GM23338 (cell line): ENCODE measurements around the gene ST7L. TPM values are rescaled to one million over a fixed set of nuclear protein-coding genes. Genes with fewer than 3 reads are reported as not detected.

Source experiments
- ATAC-seq: fragments of 200-7000 bp; cut with Tn5 transposase; 3 replicates; pipeline ENCODE4 v1.9.1; 2020
- DNase-seq: peaks from one replicate; pipeline ENCODE4 v3.0.0-alpha.2; 2015; ENCODE audit warnings: low spot score
- H2AFZ ChIP-seq: fragments of 200-600 bp; sonication (generic); 2 replicates; pipeline ENCODE4 v1.8.0; 2016; ENCODE audit warnings: antibody characterized with exemption, mild to moderate bottlenecking, moderate library complexity
- H3F3A ChIP-seq: fragments of 200-600 bp; sonication (generic); replicated peaks from 2 replicates; pipeline ENCODE4 v1.8.0; 2017; ENCODE audit warnings: antibody characterized with exemption, mixed run types, low read depth
- H3K27ac ChIP-seq: fragments of 200-600 bp; sonication (generic); 2 replicates; pipeline ENCODE4 v1.6.1; 2016; ENCODE audit warnings: low read depth
- H3K27me3 ChIP-seq: fragments of 200-600 bp; sonication (generic); 2 replicates; pipeline ENCODE4 v1.8.0; 2016; ENCODE audit warnings: mild to moderate bottlenecking, mixed run types, moderate library complexity; ENCODE audit not compliant: insufficient read depth
- H3K36me3 ChIP-seq: fragments of 200-600 bp; sonication (generic); 2 replicates; pipeline ENCODE4 v1.8.0; 2016; ENCODE audit warnings: mild to moderate bottlenecking; ENCODE audit not compliant: insufficient read depth
- H3K4me1 ChIP-seq: fragments of 200-600 bp; sonication (generic); 2 replicates; pipeline ENCODE4 v1.8.0; 2016; ENCODE audit warnings: mild to moderate bottlenecking, moderate library complexity; ENCODE audit not compliant: insufficient read depth
- H3K4me2 ChIP-seq: fragments of 200-600 bp; sonication (generic); 2 replicates; pipeline ENCODE4 v1.7.1; 2017; ENCODE audit warnings: mixed run types
- H3K4me3 ChIP-seq: fragments of 200-600 bp; sonication (generic); 2 replicates; pipeline ENCODE4 v1.6.1; 2016; ENCODE audit warnings: mixed run types
- H3K79me2 ChIP-seq: fragments of 200-600 bp; sonication (generic); replicated peaks from 2 replicates; pipeline ENCODE4 v1.8.0; 2017; ENCODE audit warnings: mild to moderate bottlenecking; ENCODE audit not compliant: insufficient read depth
- H3K9me2 ChIP-seq: fragments of 200-600 bp; sonication (generic); 2 replicates; pipeline ENCODE4 v1.8.0; 2017; ENCODE audit not compliant: insufficient read depth
- H4K20me1 ChIP-seq: fragments of 200-600 bp; sonication (generic); replicated peaks from 2 replicates; pipeline ENCODE4 v1.8.0; 2017; ENCODE audit warnings: mild to moderate bottlenecking; ENCODE audit not compliant: insufficient read depth
- H3K27ac Mint-ChIP-seq: 2 replicates; pipeline ENCODE4 v1.8.0; 2020; ENCODE audit warnings: inconsistent platforms, mild to moderate bottlenecking, moderate library complexity, mixed read lengths
- H3K27me3 Mint-ChIP-seq: 3 replicates; pipeline ENCODE4 v1.8.0; 2022; ENCODE audit warnings: low read depth, mild to moderate bottlenecking, moderate library complexity, mixed read lengths, inconsistent platforms; ENCODE audit not compliant: insufficient read depth, poor library complexity
- H3K36me3 Mint-ChIP-seq: 3 replicates; pipeline ENCODE4 v1.8.0; 2021; ENCODE audit warnings: low read depth, mild to moderate bottlenecking, inconsistent platforms, moderate library complexity, mixed read lengths
- H3K4me1 Mint-ChIP-seq: 3 replicates; pipeline ENCODE4 v1.8.0; 2020; ENCODE audit warnings: mild to moderate bottlenecking, inconsistent platforms, mixed read lengths
- H3K4me3 Mint-ChIP-seq: 3 replicates; pipeline ENCODE4 v1.8.0; 2021; ENCODE audit warnings: moderate library complexity, mild to moderate bottlenecking, inconsistent platforms, mixed read lengths
- H3K9me3 Mint-ChIP-seq: 3 replicates; pipeline ENCODE4 v1.8.0; 2020; ENCODE audit warnings: moderate library complexity, mild to moderate bottlenecking, inconsistent platforms, mixed read lengths
- EZH2phosphoT487 ChIP-seq: fragments of 200-600 bp; sonication (generic); IDR thresholded peaks from one replicate; pipeline ENCODE4 v1.8.1; 2018; ENCODE audit warnings: antibody characterized with exemption; ENCODE audit not compliant: unreplicated experiment
- ZNF114 ChIP-seq: fragments of 250-450 bp; sonication (Bioruptor Pico); IDR thresholded peaks from 2 replicates; pipeline ENCODE4 v1.5.0; 2020; ENCODE audit warnings: mild to moderate bottlenecking, moderate library complexity
- polyA plus RNA-seq: library from polyadenylated mRNA; unstranded; fragments of >200 nt; fragmentation: Nextera tagmentation; extraction: Ambion mirVana; gene quantifications from 2 replicates; pipeline ENCODE4 v1.2.1, GENCODE V29; 2016
- total RNA-seq: library from RNA; depleted of rRNA; stranded (reverse); fragments of >200 nt; shearing (Covaris generic); gene quantifications from 2 replicates; pipeline ENCODE4 v1.2.3, GENCODE V29; 2014
- TF ChIP-seq, protein P1 (sequence below): fragments of 250-450 bp; sonication (Bioruptor Pico); IDR thresholded peaks from 2 replicates; pipeline ENCODE4 v1.5.0; 2020; ENCODE audit warnings: mild to moderate bottlenecking, moderate library complexity
- TF ChIP-seq, protein P2 (sequence below): IDR thresholded peaks from one replicate; pipeline ENCODE4 v1.6.1; 2018; ENCODE audit warnings: antibody characterized with exemption; ENCODE audit not compliant: unreplicated experiment
- TF ChIP-seq, protein P3 (sequence below): IDR thresholded peaks from 2 replicates; pipeline ENCODE4 v1.6.1; 2016; ENCODE audit warnings: antibody characterized with exemption

The ST7L gene
- total and polyA plus RNA-seq, 2 experiments from 2014 or later = 18.2 to 21.0 TPM

DNA sequence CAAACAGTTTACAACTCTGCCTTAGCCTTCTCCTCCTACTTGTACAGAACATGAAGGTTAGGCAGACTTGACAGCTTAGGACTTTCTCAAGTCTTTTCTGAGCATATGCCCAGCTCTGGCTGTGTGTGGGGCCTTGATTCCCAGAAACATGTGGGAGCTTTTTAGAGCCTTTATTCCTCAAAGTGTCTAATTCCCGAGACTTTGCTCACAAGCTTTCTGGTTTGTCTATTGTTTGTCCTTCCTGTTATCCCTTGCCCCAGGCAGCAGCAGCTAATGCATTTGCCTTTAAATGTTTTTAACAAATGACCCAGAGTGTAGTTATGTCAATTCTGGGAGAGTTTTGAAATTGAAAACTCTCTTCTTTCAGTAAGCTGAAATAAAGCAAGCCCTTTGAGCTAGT lies 29.2 kb downstream of the ST7L start (continued):
- TF ChIP-seq, protein P1, sequence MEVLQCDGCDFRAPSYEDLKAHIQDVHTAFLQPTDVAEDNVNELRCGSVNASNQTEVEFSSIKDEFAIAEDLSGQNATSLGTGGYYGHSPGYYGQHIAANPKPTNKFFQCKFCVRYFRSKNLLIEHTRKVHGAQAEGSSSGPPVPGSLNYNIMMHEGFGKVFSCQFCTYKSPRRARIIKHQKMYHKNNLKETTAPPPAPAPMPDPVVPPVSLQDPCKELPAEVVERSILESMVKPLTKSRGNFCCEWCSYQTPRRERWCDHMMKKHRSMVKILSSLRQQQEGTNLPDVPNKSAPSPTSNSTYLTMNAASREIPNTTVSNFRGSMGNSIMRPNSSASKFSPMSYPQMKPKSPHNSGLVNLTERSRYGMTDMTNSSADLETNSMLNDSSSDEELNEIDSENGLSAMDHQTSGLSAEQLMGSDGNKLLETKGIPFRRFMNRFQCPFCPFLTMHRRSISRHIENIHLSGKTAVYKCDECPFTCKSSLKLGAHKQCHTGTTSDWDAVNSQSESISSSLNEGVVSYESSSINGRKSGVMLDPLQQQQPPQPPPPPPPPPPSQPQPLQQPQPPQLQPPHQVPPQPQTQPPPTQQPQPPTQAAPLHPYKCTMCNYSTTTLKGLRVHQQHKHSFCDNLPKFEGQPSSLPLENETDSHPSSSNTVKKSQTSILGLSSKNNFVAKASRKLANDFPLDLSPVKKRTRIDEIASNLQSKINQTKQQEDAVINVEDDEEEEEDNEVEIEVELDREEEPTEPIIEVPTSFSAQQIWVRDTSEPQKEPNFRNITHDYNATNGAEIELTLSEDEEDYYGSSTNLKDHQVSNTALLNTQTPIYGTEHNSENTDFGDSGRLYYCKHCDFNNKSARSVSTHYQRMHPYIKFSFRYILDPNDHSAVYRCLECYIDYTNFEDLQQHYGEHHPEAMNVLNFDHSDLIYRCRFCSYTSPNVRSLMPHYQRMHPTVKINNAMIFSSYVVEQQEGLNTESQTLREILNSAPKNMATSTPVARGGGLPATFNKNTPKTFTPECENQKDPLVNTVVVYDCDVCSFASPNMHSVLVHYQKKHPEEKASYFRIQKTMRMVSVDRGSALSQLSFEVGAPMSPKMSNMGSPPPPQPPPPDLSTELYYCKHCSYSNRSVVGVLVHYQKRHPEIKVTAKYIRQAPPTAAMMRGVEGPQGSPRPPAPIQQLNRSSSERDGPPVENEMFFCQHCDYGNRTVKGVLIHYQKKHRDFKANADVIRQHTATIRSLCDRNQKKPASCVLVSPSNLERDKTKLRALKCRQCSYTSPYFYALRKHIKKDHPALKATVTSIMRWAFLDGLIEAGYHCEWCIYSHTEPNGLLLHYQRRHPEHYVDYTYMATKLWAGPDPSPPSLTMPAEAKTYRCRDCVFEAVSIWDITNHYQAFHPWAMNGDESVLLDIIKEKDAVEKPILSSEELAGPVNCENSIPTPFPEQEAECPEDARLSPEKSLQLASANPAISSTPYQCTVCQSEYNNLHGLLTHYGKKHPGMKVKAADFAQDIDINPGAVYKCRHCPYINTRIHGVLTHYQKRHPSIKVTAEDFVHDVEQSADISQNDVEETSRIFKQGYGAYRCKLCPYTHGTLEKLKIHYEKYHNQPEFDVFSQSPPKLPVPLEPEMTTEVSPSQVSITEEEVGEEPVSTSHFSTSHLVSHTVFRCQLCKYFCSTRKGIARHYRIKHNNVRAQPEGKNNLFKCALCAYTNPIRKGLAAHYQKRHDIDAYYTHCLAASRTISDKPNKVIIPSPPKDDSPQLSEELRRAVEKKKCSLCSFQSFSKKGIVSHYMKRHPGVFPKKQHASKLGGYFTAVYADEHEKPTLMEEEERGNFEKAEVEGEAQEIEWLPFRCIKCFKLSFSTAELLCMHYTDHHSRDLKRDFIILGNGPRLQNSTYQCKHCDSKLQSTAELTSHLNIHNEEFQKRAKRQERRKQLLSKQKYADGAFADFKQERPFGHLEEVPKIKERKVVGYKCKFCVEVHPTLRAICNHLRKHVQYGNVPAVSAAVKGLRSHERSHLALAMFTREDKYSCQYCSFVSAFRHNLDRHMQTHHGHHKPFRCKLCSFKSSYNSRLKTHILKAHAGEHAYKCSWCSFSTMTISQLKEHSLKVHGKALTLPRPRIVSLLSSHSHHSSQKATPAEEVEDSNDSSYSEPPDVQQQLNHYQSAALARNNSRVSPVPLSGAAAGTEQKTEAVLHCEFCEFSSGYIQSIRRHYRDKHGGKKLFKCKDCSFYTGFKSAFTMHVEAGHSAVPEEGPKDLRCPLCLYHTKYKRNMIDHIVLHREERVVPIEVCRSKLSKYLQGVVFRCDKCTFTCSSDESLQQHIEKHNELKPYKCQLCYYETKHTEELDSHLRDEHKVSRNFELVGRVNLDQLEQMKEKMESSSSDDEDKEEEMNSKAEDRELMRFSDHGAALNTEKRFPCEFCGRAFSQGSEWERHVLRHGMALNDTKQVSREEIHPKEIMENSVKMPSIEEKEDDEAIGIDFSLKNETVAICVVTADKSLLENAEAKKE (CRISPR knock-in tag) = no peak
- TF ChIP-seq EZH2phosphoT487 (no peak), ZNF114 (CRISPR knock-in tag) (no peak)
- TF ChIP-seq, protein P2, sequence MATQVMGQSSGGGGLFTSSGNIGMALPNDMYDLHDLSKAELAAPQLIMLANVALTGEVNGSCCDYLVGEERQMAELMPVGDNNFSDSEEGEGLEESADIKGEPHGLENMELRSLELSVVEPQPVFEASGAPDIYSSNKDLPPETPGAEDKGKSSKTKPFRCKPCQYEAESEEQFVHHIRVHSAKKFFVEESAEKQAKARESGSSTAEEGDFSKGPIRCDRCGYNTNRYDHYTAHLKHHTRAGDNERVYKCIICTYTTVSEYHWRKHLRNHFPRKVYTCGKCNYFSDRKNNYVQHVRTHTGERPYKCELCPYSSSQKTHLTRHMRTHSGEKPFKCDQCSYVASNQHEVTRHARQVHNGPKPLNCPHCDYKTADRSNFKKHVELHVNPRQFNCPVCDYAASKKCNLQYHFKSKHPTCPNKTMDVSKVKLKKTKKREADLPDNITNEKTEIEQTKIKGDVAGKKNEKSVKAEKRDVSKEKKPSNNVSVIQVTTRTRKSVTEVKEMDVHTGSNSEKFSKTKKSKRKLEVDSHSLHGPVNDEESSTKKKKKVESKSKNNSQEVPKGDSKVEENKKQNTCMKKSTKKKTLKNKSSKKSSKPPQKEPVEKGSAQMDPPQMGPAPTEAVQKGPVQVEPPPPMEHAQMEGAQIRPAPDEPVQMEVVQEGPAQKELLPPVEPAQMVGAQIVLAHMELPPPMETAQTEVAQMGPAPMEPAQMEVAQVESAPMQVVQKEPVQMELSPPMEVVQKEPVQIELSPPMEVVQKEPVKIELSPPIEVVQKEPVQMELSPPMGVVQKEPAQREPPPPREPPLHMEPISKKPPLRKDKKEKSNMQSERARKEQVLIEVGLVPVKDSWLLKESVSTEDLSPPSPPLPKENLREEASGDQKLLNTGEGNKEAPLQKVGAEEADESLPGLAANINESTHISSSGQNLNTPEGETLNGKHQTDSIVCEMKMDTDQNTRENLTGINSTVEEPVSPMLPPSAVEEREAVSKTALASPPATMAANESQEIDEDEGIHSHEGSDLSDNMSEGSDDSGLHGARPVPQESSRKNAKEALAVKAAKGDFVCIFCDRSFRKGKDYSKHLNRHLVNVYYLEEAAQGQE = no peak

DNA sequence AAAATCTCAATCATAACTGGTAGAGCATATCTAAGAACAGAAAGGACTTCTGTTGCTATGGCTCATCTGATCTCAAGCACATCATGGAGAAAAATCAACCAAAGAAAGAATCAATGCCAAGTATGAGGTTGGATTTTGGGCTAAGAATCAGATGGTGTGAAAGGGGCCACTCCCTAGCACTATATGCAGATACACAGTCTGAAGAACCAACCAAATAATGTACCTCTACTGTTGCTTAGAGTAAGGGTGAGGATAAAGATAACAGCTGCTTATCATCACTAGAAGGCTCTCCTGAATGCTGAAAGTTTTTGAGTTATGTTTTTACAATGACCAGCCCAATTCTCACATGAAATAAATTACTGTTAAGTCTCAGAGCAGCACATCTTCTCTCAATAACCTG lies 35.6 kb downstream of the ST7L start:
- H3K79me2 ChIP-seq = no peaks in the 10 kb centered on the region
- H3K4me2 ChIP-seq = no peak overlapping the region
- H3K27me3 ChIP-seq = no peaks in the 10 kb centered on the region
- H3K9me2 ChIP-seq = no peaks in the 10 kb centered on the region
- no peaks in the 10 kb centered on the region for H3K4me1 ChIP-seq
- DNase-seq (no peak), ATAC-seq (no peak)
- Mint-ChIP-seq H3K36me3 (peaks cover 4% of the 10 kb centered on the region; the same call in 1 of the 3 replicates), H3K27me3 (no peaks in the 10 kb centered on the region), H3K9me3 (no peaks in the 10 kb centered on the region), H3K27ac (no peak overlapping the region), H3K4me3 (no peak overlapping the region), H3K4me1 (no peaks in the 10 kb centered on the region)
- H3K27ac ChIP-seq = no peak overlapping the region
- H4K20me1 ChIP-seq = no peaks in the 10 kb centered on the region
- TF ChIP-seq, protein P3, sequence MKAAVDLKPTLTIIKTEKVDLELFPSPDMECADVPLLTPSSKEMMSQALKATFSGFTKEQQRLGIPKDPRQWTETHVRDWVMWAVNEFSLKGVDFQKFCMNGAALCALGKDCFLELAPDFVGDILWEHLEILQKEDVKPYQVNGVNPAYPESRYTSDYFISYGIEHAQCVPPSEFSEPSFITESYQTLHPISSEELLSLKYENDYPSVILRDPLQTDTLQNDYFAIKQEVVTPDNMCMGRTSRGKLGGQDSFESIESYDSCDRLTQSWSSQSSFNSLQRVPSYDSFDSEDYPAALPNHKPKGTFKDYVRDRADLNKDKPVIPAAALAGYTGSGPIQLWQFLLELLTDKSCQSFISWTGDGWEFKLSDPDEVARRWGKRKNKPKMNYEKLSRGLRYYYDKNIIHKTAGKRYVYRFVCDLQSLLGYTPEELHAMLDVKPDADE = no peak
- no peak for TF ChIP-seq EZH2phosphoT487
- TF ChIP-seq ZNF114 (CRISPR knock-in tag) = no peak
- no peaks in the 10 kb centered on the region for H3F3A ChIP-seq
- no peak overlapping the region for H3K4me3 ChIP-seq
- no peaks in the 10 kb centered on the region for H3K36me3 ChIP-seq
- no peak overlapping the region for H2AFZ ChIP-seq
